ENCODE measurements around the gene IRF2. TPM values are rescaled to one million over a fixed set of nuclear protein-coding genes. Genes with fewer than 3 reads are reported as not detected.

Gene IRF2
- total RNA-seq, 3 donors from 2014 or later: 39.3 to 59.8 (median 53.5) TPM

DNA sequence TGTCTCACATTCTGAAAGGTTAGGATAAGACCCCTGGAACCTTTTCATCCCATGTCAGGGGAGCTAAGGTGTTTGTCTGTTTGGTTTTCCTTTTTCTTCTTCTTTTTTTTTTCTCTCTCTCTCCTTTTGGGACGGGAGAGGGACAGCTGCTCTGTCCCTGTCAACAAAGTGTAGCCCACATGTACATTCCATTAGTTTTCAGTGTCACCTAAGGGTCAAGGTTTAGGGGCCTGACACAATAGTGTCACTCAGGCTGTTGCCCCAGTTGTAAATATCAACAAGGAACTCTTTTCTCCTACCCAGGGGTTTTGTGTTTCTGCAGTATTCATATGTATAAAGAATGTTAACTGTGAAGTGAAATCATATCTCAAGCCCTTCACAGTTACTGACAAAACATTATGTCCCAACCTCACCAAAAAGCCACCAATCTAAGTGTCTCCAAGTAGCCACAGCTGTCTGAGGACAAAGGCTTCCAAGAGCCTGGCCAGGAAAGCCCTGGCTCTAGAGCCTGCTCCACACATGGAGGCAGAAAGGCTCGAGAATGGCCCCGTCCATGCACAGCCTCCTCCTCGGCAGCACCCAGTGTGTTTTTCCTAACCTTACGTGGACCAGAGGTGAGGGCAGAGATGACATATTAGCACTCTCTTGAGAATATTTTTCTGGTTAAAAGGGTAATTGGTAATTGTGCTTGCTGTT, 9.4 kb downstream of the IRF2 start:
- TF ChIP-seq, protein P1, sequence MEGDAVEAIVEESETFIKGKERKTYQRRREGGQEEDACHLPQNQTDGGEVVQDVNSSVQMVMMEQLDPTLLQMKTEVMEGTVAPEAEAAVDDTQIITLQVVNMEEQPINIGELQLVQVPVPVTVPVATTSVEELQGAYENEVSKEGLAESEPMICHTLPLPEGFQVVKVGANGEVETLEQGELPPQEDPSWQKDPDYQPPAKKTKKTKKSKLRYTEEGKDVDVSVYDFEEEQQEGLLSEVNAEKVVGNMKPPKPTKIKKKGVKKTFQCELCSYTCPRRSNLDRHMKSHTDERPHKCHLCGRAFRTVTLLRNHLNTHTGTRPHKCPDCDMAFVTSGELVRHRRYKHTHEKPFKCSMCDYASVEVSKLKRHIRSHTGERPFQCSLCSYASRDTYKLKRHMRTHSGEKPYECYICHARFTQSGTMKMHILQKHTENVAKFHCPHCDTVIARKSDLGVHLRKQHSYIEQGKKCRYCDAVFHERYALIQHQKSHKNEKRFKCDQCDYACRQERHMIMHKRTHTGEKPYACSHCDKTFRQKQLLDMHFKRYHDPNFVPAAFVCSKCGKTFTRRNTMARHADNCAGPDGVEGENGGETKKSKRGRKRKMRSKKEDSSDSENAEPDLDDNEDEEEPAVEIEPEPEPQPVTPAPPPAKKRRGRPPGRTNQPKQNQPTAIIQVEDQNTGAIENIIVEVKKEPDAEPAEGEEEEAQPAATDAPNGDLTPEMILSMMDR (IDR thresholded peaks at IDR 0.05): no peak
- intact Hi-C loops (cut with DNase I, micrococcal nuclease): no loop called here
- peaks cover 18% of the 10 kb centered on the region for H3K4me1 ChIP-seq (ENCODE audit: low read depth)
- no peak for ATAC-seq
- DNase-seq: no peak
- no peak overlapping the region for H3K4me3 ChIP-seq
- no peaks in the 10 kb centered on the region for H3K36me3 ChIP-seq (ENCODE audit: low read depth)
- no peaks in the 10 kb centered on the region for H3K9me3 ChIP-seq

DNA sequence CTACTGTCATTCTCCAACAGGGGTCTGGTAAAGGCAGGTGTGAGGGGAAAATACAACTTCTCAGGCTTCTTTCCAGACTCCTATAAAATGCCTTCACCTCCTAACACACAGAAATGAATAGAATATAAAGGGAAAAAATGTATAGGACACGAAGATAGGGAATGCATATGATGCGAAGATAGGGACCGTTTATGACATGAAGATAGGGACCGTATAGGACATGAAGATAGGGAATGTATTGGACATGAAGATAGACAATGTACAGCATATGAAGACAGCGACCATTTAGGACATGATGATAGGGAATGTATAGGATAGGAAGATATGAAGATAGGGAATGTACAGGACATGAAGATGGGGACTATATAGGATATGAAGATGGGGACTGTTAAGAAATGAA, 10.5 kb downstream of the IRF2 start:
- Histone ChIP-seq H3K4me3 (no peak overlapping the region), H3K4me1 (ENCODE audit: low read depth) (peaks cover 19% of the 10 kb centered on the region), H3K9me3 (no peaks in the 10 kb centered on the region), H3K36me3 (ENCODE audit: low read depth) (no peaks in the 10 kb centered on the region)
- TF ChIP-seq, protein P1 (IDR thresholded peaks at IDR 0.05): no peak
- ATAC-seq (no peak), DNase-seq (no peak)
- intact Hi-C loops (cut with DNase I, micrococcal nuclease): no loop called here

DNA sequence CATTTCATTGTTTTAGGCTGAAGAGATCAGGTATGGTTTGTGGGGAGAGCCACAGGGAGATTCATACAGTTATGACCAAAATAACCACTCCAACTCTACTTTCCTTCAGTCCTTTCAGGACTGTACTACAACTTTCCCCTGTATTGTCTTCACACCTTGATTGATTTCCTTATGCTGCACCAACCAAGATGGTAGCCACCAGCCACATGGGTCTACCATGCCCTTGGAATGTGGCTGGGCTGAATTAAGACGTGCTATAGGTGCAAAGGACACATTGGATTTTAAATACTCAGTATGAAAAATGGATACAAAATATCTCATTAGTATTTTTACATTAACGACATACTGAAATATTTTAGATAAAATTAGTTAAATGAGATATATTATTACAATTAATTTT, 11.2 kb downstream of the IRF2 start:
- intact Hi-C loops (cut with DNase I, micrococcal nuclease): no loop called here
- TF ChIP-seq, protein P1 (IDR thresholded peaks at IDR 0.05): no peak
- Histone ChIP-seq H3K4me3 (no peak overlapping the region), H3K4me1 (ENCODE audit: low read depth) (peaks cover 24% of the 10 kb centered on the region), H3K36me3 (ENCODE audit: low read depth) (no peaks in the 10 kb centered on the region), H3K9me3 (no peaks in the 10 kb centered on the region)
- DNase-seq (no peak), ATAC-seq (no peak)

DNA sequence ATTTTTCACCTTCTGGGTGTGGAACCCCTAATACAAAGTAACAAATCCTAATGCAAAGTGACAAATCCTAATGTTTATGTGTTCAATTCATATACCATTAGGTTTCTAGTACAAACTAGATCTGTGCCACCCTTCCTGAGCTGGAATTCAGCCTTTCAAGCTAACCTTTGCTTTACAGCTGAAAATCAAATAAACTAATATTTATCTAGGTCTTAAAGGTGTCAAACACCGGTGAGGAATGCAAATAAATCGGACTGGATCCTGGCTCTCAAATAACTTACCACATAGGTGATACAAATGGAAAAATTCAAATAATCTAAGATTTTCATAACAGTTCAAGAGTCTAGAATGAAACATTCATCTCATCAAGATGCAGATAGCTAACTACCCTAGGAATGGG, 11.6 kb downstream of the IRF2 start:
- DNase-seq (no peak), ATAC-seq (peak; percentile 58)
- TF ChIP-seq, protein P1 (IDR thresholded peaks at IDR 0.05): no peak
- Histone ChIP-seq H3K9me3 (no peaks in the 10 kb centered on the region), H3K4me1 (ENCODE audit: low read depth) (peaks cover 25% of the 10 kb centered on the region), H3K4me3 (no peak overlapping the region), H3K36me3 (ENCODE audit: low read depth) (no peaks in the 10 kb centered on the region)
- intact Hi-C loops (cut with DNase I, micrococcal nuclease): no loop called here

DNA sequence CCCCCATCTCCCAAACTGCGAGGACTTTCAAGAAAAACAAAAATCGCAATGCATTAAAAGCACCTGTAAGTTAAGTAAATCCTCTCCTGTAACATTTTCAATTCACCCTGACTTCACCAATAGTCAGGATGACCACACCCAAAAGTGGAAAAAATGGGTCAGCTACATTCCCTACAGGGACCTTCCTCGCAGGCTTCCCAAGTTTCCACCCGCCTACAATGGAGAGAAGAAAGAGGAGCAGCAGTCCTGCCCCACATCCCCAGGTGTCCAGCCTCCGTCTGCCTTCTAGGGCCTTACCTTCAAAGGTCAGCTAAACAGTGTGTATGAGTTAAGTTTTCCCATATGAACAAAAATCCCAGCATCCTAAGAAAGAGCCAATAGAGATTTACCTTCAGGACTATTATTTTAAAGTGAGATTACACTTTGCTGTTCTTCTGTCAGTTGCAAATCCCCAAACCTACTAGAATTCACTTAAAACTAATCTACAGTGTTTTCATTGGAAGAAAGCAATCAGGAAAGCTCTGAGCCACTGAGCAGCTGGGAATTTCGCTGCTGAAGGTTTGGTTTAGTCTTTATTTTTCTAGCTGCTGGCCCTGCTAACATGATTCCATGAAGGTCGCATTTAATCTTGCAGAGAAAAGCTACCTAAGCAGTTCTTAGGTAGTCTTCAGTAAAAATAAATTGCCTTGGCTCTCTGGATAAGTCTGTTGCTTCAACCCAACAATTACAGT, 12.5 kb downstream of the IRF2 start:
- Histone ChIP-seq H3K36me3 (ENCODE audit: low read depth) (no peaks in the 10 kb centered on the region), H3K4me3 (no peak overlapping the region), H3K4me1 (ENCODE audit: low read depth) (peaks cover 23% of the 10 kb centered on the region), H3K9me3 (no peaks in the 10 kb centered on the region)
- ATAC-seq (no peak), DNase-seq (no peak)
- intact Hi-C loops (cut with DNase I, micrococcal nuclease): no loop called here
- TF ChIP-seq, protein P1 (IDR thresholded peaks at IDR 0.05): no peak
